Adipose tissue (tissue), 3 donors: ENCODE data around the gene ASF1B. TPM values are rescaled to one million over a fixed set of nuclear protein-coding genes. Genes with fewer than 3 reads are reported as not detected.
"Not testable (repeated sequence)": the region's sequence is repeated elsewhere in the genome, so short reads cannot be mapped to it uniquely, and the experiment has no call there.

ENCODE experiments used
- H3K27ac ChIP-seq: one replicate; pipeline ENCODE4 v1.5.1; 2013; ENCODE audit warnings: low read depth, low read length
- WGBS, 3 donors: extraction: QIAGEN DNeasy Blood & Tissue Kit; methylation state at CpG; one replicate each; pipeline ENCODE4 v1.1.7; 2013; 5-methylcytosine and 5-hydroxymethylcytosine counted together
- polyA plus RNA-seq, 3 donors: library from polyadenylated mRNA; stranded (reverse); fragments of 200-250 nt; gene quantifications; one replicate each; pipeline ENCODE4 v1.2.3, GENCODE V29; 2013
- donor health status: healthy with polysubstance abuse.
- donor health status: Bipolar disorder and iron deficiency.
- donor health status: healthy.

ASF1B gene
- polyA plus RNA-seq: 1 to 10 TPM in 1 of 3 donors, under 1 TPM in 2; 0.40 to 1.8 (median 0.71) TPM

DNA sequence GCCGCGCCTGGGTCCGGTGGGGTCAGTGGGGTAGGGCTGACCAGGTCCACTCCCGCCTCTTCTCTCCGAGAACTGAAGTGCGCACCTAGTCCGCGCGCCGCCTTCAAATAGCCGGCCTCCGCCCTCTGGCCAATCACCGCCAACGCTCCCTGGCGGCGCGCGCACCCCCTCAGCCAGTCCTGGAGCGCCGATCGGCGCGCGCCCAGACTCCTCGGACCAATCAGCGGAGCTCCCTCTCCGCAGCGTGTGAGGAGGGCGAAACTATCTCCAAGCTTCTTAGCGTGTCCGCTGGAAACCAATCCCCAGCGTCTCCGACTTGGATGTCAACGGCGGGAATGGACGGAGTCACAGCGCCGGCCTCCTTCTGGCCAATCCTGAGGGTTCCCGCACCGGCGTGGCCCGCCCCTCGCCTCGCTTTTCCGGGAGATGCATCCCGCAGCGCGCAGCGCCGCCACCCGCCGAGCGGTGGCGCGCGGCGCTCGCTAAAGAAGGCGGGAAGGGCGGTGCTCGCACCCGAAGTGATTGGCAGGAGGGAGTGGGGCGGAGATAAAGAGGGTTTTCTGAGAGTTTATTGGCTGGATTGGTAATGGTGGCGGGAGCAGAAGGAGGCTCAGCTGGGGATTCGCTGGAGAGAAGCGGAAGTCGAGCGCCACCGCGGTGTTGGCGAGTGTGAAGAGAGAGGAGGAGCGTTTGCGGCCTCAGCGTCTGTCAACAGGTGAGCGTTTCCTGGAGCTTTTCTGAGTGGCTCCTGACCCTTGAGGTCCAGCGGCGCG lies at the start of gene ASF1B:
TSS of gene ASF1B (minus strand) at position 81 of the 773 bp plus-strand sequence. CDS start 133 bp downstream, outside the sequence.
- no peak within 1 kb of the TSS for H3K27ac ChIP-seq
- 0% methylated on average over 74 to 78 of the region's 78 CpGs for WGBS, 3 donors

DNA sequence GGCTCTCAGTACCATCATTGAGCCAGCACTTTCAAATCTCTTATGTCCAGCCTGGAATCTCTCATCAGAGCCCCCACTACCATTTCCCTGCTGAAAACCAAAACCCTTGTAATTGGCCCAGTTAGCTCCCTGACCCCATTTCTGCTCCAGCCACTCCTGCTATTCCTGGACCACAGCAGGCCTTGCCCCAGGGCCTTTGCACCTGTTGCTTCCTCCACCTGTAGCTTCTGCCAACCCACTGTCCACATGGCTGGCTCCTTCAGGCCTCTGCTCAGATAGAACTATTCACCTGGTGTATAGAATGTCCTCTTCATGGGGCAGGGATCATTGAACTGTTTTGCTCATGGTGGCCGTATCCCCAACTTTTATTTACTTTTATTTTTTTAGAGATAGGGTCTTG lies 49.3 kb upstream of the ASF1B start:
- H3K27ac ChIP-seq: not testable (repeated sequence)
- WGBS, 3 donors: 81 to 94% (median 92%) methylated on average over 1 of the region's 1 CpG

DNA sequence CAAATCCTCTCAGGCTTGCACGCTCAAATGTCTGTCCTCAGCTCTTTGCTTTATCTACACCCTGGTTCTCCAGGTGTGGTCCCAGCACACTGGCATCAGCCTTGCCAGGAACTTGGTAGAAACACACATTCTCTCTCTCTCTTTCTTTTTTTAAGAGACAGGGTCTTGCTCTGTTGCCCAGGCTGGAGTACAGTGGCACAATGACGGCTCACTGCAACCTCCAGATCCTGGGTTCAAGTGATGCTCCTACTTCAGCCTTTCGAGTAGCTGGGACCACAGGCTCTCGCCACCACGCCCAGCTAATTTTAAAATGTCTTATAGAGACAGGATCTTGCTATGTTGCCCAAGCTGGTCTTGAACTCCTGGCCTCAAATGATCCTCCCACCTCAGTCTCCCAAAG lies 48.8 kb upstream of the ASF1B start:
- 96 to 98% (median 97%) methylated on average over 5 of the region's 5 CpGs for WGBS, 3 donors
- no peak overlapping the region for H3K27ac ChIP-seq

DNA sequence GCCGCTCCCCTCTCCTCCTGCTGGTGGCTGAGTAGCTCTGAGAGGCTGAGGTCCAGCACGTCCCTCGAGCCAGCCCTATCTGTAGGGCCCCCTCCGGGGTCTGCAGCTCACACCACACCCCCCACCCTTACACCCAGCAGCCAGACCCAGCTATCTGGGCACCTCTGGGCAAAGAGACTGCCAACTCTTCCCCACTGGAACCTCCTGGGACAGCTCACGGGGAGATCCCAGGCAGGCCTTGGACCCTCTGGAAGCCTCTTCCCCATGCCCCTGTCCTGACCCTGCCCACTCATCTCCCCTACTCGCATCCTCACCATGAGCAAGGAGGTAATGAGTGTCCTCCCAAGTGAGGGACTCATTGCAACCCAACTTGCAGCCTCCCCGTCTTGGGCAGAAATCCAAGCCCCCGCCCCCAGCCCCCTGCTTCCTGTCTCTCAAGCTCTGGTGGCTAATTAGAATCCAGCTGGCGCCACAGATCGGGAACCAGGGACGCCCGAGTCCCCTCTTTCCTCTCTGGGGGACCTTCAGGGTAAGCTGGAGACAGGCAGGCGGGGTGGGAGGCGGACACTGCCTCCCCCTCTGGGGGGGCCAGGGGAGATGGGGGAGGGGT lies 47.5 kb upstream of the ASF1B start:
- no peak overlapping the region for H3K27ac ChIP-seq
- WGBS, 3 donors: 54 to 73% (median 61%) methylated on average over 10 to 14 of the region's 14 CpGs

- 77 to 86% (median 81%) methylated on average over 8 of the region's 8 CpGs for WGBS, 3 donors
- no peak overlapping the region for H3K27ac ChIP-seq
These were observed 46.1 kb upstream of the ASF1B start for GRCh38 chr19:14182476-14182875.

GRCh38 chr19:14181906-14182305 lies 45.5 kb upstream of the ASF1B start:
- no peak overlapping the region for H3K27ac ChIP-seq
- WGBS, 3 donors: 89 to 91% (median 91%) methylated on average over 6 of the region's 6 CpGs

DNA sequence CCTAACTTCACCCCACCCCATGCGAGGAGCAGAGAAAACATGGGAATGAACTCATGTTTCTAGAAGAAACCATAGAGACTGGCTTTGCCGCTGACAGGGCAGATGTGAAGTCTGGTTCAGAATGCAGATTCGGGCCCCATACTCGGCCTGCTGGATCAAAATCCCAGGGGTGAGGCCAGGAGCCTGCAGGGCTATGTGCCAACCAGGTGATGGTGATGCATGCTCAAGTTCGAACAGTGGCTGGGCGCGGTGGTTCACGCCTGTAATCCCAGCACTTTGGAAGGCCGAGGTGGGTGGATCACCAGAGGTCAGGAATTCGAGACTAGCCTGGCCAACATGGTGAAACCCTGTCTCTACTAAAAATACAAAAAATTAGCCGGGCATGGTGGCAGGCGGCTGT lies 44.8 kb upstream of the ASF1B start:
- not testable (repeated sequence) for H3K27ac ChIP-seq
- WGBS, 3 donors: 91 to 93% (median 92%) methylated on average over 12 of the region's 12 CpGs

DNA sequence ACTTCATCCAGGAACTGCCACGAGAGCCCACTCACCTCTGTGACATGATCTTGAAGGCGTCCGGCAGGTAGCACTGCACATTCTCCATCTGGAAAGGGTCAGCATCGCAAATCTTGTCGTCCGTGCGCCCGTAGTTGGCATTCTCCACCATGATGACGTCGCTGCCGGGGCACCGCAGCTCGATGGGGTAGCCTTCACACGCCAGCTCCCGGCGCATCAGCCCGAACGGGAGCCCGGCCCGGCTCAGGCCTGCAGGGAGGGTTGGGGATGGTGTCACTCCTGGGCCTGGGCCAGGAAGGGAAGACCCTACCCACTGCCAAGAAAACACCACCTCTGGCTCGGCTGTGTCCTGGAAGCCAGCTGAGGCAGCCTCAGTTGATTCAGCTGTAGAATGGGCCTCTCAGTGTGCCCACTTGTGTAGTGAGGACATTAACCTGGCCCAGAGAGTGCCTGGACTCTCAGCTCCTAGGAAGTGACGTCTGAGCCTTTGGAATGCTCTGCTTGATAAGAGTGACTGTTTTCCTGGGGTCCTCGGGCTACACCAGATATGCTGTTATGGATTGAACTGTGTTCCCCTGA lies 41.2 kb upstream of the ASF1B start:
- no peak overlapping the region for H3K27ac ChIP-seq
- WGBS, 3 donors: 87 to 94% (median 89%) methylated on average over 23 of the region's 23 CpGs

DNA sequence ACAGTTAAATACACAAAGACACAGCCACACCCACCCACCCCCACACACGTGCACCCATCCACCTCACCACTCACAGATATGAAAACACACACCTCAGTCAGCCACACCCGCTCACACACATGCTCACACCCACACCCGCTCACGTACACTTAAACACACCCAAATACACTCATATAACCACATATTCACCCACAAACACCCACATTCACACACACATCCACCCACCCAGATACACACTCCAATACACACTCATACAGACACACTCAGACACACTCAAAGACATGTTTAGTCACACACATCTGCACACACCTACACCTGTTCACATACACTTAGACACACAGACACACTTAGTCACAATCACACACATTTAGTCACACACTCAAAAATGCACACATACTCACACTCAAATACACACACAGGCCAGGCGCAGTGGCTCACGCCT lies 39.0 kb upstream of the ASF1B start:
- no peak overlapping the region for H3K27ac ChIP-seq
- 91 to 93% (median 93%) methylated on average over 6 of the region's 6 CpGs for WGBS, 3 donors

DNA sequence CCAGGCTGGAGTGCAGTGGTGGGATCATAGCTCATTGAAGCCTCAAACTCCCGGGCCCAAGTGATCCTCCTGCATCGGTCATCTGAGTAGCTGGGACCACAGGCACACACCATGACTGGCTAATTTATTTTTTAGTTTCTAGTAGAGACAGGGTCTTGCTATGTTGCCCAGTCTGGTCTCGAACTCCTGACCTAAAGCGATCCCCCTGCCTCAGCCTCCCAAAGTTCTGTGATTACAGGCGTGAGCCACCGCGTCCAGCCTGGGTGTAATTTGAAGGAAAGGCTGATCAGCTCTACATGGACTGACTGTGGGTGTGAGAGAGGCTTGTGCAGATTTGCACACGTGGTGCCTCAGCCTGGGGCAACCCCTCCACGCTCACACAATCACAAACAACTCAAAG lies 38.5 kb upstream of the ASF1B start:
- 92 to 97% (median 96%) methylated on average over 9 of the region's 9 CpGs for WGBS, 3 donors
- no peak overlapping the region for H3K27ac ChIP-seq

- WGBS, 3 donors: 92 to 94% (median 93%) methylated on average over 12 of the region's 12 CpGs
- H3K27ac ChIP-seq: no peak overlapping the region
These were observed 32.6 kb upstream of the ASF1B start for GRCh38 chr19:14168993-14169392.

GRCh38 chr19:14168259-14168972 lies 32.0 kb upstream of the ASF1B start:
- 83 to 88% (median 85%) methylated on average over 19 of the region's 19 CpGs for WGBS, 3 donors

GRCh38 chr19:14167576-14168138 lies 31.3 kb upstream of the ASF1B start:
- H3K27ac ChIP-seq: no peak overlapping the region
- WGBS, 3 donors: 29 to 79% (median 33%) methylated on average over 16 to 18 of the region's 18 CpGs

More at GRCh38 chr19:14168259-14168972, 32.0 kb upstream of the ASF1B start:
- H3K27ac ChIP-seq: no peak overlapping the region

- H3K27ac ChIP-seq: no peak overlapping the region
- WGBS, 3 donors: 24 to 75% (median 32%) methylated on average over 9 to 12 of the region's 12 CpGs
These were observed 30.7 kb upstream of the ASF1B start for GRCh38 chr19:14166999-14167575.

DNA sequence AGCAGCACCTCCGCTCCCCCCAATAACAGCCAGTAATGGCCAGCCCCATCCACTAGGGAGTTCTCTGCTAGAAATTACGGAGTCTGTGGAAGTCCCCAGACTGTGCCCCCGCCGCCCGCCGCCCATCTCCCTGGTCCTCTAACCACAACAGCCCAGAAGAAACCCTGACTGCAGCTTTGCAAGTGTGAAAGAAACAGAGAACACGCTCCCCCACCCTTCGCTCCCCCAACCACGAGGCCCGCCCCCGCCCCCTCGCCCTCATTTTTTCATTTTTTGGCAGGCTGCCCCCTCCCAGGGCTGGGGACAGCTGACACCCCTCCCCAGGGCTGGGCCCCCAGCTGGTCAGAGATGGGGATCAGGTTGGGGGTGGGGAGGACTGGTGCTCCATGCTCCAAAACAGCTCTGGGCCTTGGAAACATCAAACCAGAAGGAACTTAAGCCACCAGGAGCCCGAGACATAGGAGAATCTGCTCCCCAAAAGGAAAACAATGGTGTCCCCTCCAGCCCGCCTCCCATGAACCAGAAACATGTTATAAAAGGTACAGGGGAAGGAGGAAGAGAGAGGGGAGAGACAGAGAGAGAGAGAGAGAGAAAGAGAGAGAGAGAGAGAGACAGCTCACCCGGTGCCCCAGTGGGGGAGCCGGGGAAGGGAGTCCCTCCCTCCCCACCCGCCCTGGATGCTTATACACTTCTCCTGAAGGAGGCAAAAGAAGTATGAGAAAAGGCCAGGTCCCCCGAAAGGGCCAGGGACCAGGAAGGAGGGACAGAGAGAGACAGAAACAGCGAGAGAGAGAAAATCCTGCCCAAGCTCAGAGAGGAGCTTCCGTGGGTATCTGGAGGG lies 29.8 kb upstream of the ASF1B start:
- WGBS, 3 donors: 49 to 77% (median 56%) methylated on average over 20 of the region's 20 CpGs
- H3K27ac ChIP-seq: no peak overlapping the region

DNA sequence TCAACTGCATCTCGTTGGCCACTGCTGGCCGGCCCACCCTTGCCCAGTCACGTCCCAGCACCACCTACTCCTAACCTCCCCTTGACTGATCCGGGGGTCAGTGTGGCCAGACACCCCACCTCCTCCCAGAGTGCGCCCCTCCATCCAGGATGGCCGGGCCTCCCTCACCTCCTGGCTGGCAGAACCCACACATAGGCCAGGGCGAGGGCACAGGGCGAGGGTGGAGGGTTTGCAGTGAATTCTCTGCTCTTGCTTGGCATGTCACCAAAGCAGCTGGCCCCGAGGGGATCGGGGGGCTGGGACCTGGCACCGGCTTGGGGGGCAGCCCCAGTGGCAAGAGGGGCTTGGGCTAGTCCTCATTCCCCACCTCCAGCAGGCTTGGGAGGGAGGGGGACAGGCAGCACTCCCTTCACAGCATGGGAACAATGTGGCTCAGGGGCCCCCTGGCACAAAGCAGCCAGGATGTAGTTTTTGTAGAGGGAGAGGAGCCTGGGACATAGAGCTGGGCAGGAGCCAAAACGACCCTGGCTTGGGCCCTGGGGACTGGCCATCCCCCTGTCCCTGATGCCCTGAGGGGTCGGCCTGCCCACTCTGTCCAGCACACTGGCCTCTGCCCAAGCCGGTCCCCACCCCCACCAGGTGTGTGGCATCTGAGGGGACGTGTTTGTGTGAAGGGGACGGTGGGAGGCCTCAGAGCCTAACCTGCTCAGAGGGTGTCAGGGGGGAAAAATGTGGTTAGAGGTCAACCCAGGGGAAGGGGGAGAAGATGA lies 28.5 kb upstream of the ASF1B start:
- 80 to 83% (median 82%) methylated on average over 13 to 16 of the region's 16 CpGs for WGBS, 3 donors
- H3K27ac ChIP-seq: no peak overlapping the region

DNA sequence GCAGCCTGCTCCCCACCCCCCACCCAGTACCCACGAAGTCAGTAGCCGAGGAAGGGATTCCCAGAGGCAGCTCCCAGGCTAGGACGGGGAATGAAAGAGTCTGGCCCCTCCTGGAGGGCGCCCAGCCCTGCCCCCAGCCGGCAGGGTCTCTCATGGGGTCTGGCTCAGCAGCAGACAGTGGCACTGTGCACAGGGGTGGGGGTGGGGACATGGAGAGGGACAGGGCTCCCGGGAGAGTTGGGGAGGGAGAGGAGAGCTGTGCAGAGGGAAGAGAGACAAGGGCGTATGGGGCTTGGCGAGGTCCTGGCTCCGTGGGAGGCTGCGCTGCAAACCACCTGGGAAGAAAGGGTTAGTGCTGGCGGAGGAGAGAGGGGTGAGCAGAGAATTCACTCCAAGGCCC lies 27.7 kb upstream of the ASF1B start:
- 76 to 83% (median 77%) methylated on average over 10 to 11 of the region's 11 CpGs for WGBS, 3 donors
- no peak overlapping the region for H3K27ac ChIP-seq
